Fibroblast of lung (primary cell): Measurements from ENCODE around the gene ARID3A. TPM values are rescaled to one million over a fixed set of nuclear protein-coding genes. Genes with fewer than 3 reads are reported as not detected.

Experiments used
- DNase-seq, 2 donors: peaks; one replicate each; pipeline versions ENCODE4 v3.0.0 to v3.0.0-alpha.2; 2010; ENCODE audit warnings: low read depth in 2 of 2
- H2AFZ ChIP-seq: 2 replicates; pipeline ENCODE4 v1.5.1; 2012; ENCODE audit warnings: low read length, control low read depth, inconsistent platforms
- H3K27ac ChIP-seq: 2 replicates; pipeline ENCODE4 v1.5.1; 2011; ENCODE audit warnings: low read length, control low read depth; ENCODE audit not compliant: insufficient read depth
- H3K27me3 ChIP-seq: 2 replicates; pipeline ENCODE4 v1.5.1; 2011; ENCODE audit warnings: mild to moderate bottlenecking, low read length; ENCODE audit not compliant: control insufficient read depth, insufficient read depth
- H3K36me3 ChIP-seq: 2 replicates; pipeline ENCODE4 v1.5.1; 2011; ENCODE audit warnings: low read length; ENCODE audit not compliant: control insufficient read depth, insufficient read depth
- H3K4me1 ChIP-seq: 2 replicates; pipeline ENCODE4 v1.5.1; 2011; ENCODE audit warnings: low read length; ENCODE audit not compliant: control insufficient read depth, insufficient read depth; ENCODE audit errors: extremely low read depth
- H3K4me2 ChIP-seq: 2 replicates; pipeline ENCODE4 v1.5.1; 2011; ENCODE audit warnings: low read length, control low read depth; ENCODE audit not compliant: insufficient read depth; ENCODE audit errors: extremely low read depth
- H3K4me3 ChIP-seq, 4 experiments: fragments of 200-600 bp in 1 of 4; sonication (generic) in 1 of 4; replicated peaks in 1 of 4; 2 replicates each; pipeline ENCODE4 v1.5.1; 2011 to 2016; ENCODE audit warnings: low read length in 4 of 4, low read depth in 3 of 4, mild to moderate bottlenecking in 3 of 4, control low read depth in 2 of 4, inconsistent platforms in 1 of 4, mixed read lengths in 1 of 4; ENCODE audit not compliant: insufficient read depth in 1 of 4; ENCODE audit errors: control extremely low read depth in 1 of 4
- H3K79me2 ChIP-seq: 2 replicates; pipeline ENCODE4 v1.5.1; 2012; ENCODE audit warnings: mild to moderate bottlenecking, low read length, inconsistent platforms; ENCODE audit not compliant: control insufficient read depth, insufficient read depth
- H3K9ac ChIP-seq: 2 replicates; pipeline ENCODE4 v1.5.1; 2011; ENCODE audit warnings: mild to moderate bottlenecking, low read length, control low read depth; ENCODE audit not compliant: insufficient read depth
- H3K9me3 ChIP-seq: 2 replicates; pipeline ENCODE4 v1.5.1; 2012; ENCODE audit warnings: low read depth, low read length; ENCODE audit not compliant: control insufficient read depth, insufficient read depth
- H4K20me1 ChIP-seq: 2 replicates; pipeline ENCODE4 v1.5.1; 2011; ENCODE audit warnings: low read length; ENCODE audit not compliant: control insufficient read depth, insufficient read depth; ENCODE audit errors: extremely low read depth
- CTCF ChIP-seq, 2 donors: IDR thresholded peaks in 1 of 2; conservative IDR thresholded peaks in 1 of 2; 1 replicate in 1 of 2; 2 replicates in 1 of 2; pipeline ENCODE4 v1.5.1; 2011 to 2012; ENCODE audit warnings: low read length in 2 of 2, control low read depth in 1 of 2, inconsistent platforms in 1 of 2, low read depth in 1 of 2, mild to moderate bottlenecking in 1 of 2
- EZH2 ChIP-seq: IDR thresholded peaks from 2 replicates; pipeline ENCODE4 v1.5.1; 2012; ENCODE audit warnings: low read length, control low read depth, mild to moderate bottlenecking; ENCODE audit errors: missing control alignments
- polyA plus RNA-seq, 2 donors: library from polyadenylated mRNA; depleted of rRNA in 1 of 2; stranded (reverse) in 1 of 2; unstranded in 1 of 2; fragments of >200 nt; gene quantifications; 2 replicates each; pipeline ENCODE4 v1.2.1, GENCODE V29; 2011 to 2012; ENCODE audit warnings: missing spikeins in 1 of 2
- total RNA-seq: library from RNA; depleted of rRNA; stranded (reverse); fragments of >200 nt; gene quantifications from 2 replicates; pipeline ENCODE4 v1.2.1, GENCODE V29; 2014

ARID3A gene
- total and polyA plus RNA-seq, 2 donors (not counting 1 experiment from before 2014, with no cell fraction given), result 6.4 to 14.9 TPM

- no peaks in the 10 kb centered on the region for H3K27me3 ChIP-seq
- no peaks in the 10 kb centered on the region for H4K20me1 ChIP-seq
- H3K79me2 ChIP-seq, result no peaks in the 10 kb centered on the region
- H3K9ac ChIP-seq, result no peak overlapping the region
- peak overlapping the region; percentile 58 for H3K27ac ChIP-seq
- DNase-seq, result peak; percentile 36 to 72
- TF ChIP-seq CTCF (conservative IDR thresholded peaks at IDR 0.05 in 1 of 2, IDR thresholded peaks at IDR 0.05 in 1 of 2; ENCODE audit: low read depth in 1 of 2, low read length in 2 of 2) (no peak), EZH2 (no peak)
- H3K4me3 ChIP-seq, result no peak overlapping the region
- no peak overlapping the region for H3K4me2 ChIP-seq
- H3K4me1 ChIP-seq, result peaks cover 5% of the 10 kb centered on the region
- H2AFZ ChIP-seq, result no peak overlapping the region
- H3K36me3 ChIP-seq, result peaks cover 20% of the 10 kb centered on the region
- H3K9me3 ChIP-seq, result no peaks in the 10 kb centered on the region
Measured at GRCh38 chr19:961866-962620, 36.2 kb downstream of the ARID3A start.

GRCh38 chr19:962683-963400, 37.0 kb downstream of the ARID3A start:
- DNase-seq, result no peak
- Histone ChIP-seq H2AFZ (no peak overlapping the region), H3K9me3 (no peaks in the 10 kb centered on the region), H3K79me2 (no peaks in the 10 kb centered on the region), H3K27me3 (no peaks in the 10 kb centered on the region), H3K4me2 (no peak overlapping the region), H3K4me3 (no peak overlapping the region), H3K27ac (no peak overlapping the region), H3K4me1 (peaks cover 5% of the 10 kb centered on the region), H4K20me1 (no peaks in the 10 kb centered on the region), H3K36me3 (peaks cover 20% of the 10 kb centered on the region), H3K9ac (no peak overlapping the region)
- TF ChIP-seq CTCF (conservative IDR thresholded peaks at IDR 0.05 in 1 of 2, IDR thresholded peaks at IDR 0.05 in 1 of 2; ENCODE audit: low read depth in 1 of 2, low read length in 2 of 2), result no peak
- no peak for TF ChIP-seq EZH2

GRCh38 chr19:963486-963951, 37.7 kb downstream of the ARID3A start:
- no peaks in the 10 kb centered on the region for H3K27me3 ChIP-seq
- H3K4me3 ChIP-seq, result no peak overlapping the region
- H3K9ac ChIP-seq, result no peak overlapping the region
- peaks cover 5% of the 10 kb centered on the region for H3K4me1 ChIP-seq
- H3K4me2 ChIP-seq, result no peak overlapping the region
- no peak for DNase-seq
- TF ChIP-seq EZH2 (no peak), CTCF (conservative IDR thresholded peaks at IDR 0.05 in 1 of 2, IDR thresholded peaks at IDR 0.05 in 1 of 2; ENCODE audit: low read depth in 1 of 2, low read length in 2 of 2) (no peak)
- peaks cover 23% of the 10 kb centered on the region for H3K36me3 ChIP-seq
- H2AFZ ChIP-seq, result no peak overlapping the region
- no peaks in the 10 kb centered on the region for H3K9me3 ChIP-seq
- H3K27ac ChIP-seq, result no peak overlapping the region
- H3K79me2 ChIP-seq, result no peaks in the 10 kb centered on the region
- H4K20me1 ChIP-seq, result no peaks in the 10 kb centered on the region
